Left cardiac atrium (tissue), 4 donors: ENCODE data around the gene PLGRKT. TPM values are rescaled to one million over a fixed set of nuclear protein-coding genes. Genes with fewer than 3 reads are reported as not detected.
"Not testable (repeated sequence)": the region's sequence is repeated elsewhere in the genome, so short reads cannot be mapped to it uniquely, and the experiment has no call there.

Experiments used
- ATAC-seq, 2 donors: fragments of 200-7000 bp; cut with Tn5 transposase; one replicate each; pipeline ENCODE4 v1.9.1; 2020; ENCODE audit warnings: mild to moderate bottlenecking in 2 of 2, moderate library complexity in 2 of 2
- DNase-seq: peaks from one replicate; pipeline ENCODE4 v3.0.0-alpha.2; 2020
- intact Hi-C, 2 donors: fragments of 100-400 bp; cut with DNase I; formaldehyde crosslinking; loops; one replicate each; pipeline versions ENCODE4 v1.14.1 to v1.15.1; 2022 to 2023
- total RNA-seq, 2 donors: library from RNA; stranded (reverse); fragmentation: NEBNext Ultra II Directional; extraction: Animal tissue kit (Norgen Biotek cat#: 25700); gene quantifications; one replicate each; pipeline ENCODE4 v1.2.1, GENCODE V29; 2021
- donor health status: DM: no; HTN: yes; CAD: no.
- donor health status: DM: no; HTN: yes; CAD: no; lungs with severe emphysema.
- donor health status: DM: yes; HTN: yes; CAD: no.
- donor health status: Dilated cardiomyopathy.

Gene PLGRKT
- total RNA-seq, 2 donors from 2014 or later: 31.9 to 37.1 TPM

DNA sequence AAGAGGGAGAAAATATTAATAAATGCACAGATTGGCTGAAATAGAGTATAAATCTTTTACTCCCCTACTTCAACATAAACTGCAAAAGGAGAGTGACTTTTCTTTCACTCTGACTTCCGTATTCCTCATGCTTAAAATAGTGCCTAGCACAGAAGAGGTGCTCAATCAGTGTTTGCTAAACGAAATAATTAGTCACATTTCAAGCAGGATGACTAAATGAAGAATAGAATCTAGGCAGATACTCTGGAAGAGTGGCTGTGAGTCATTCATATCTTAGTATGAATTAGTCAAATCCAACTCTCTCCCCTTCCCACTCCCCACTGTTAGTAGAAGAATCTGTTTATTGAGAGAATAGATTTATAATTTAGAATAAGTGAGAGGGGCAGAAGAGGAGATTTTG lies 17.5 kb upstream of the PLGRKT start:
- intact Hi-C loops: no loop called here
- ATAC-seq: peak in 1 of 2 donors; percentile 60
- DNase-seq: no peak

DNA sequence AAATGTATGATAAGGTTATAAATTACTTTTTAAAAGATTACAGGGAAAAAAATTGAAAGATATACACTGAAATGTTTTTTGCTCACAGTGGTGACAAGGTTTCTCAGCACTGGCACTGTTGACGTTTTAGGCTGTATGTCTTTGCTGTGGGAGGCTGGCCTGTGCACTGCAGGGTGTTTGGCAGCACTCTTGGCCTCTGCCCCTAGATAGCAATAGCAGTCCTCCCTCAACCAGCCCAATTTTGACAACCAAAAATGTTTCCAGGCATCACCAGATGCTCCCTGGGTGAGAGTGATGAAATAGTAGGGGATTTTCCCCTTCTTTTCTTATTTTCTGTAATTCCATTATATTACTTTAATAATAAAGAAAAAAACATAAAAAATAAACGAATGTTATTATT lies 15.9 kb upstream of the PLGRKT start:
- intact Hi-C loops: loop anchor here (5.0 kb wide), 2 partner anchors 49 to 139 kb away; no protein-coding TSS in a partner anchor
- ATAC-seq: peak in 1 of 2 donors; percentile 43
- DNase-seq: peak; percentile 25

GRCh38 chr9:5453004-5453403 lies 15.3 kb upstream of the PLGRKT start:
- DNase-seq: no peak
- no peak for ATAC-seq
- intact Hi-C loops: loop anchor here (5.0 kb wide), 2 partner anchors 49 to 139 kb away; no protein-coding TSS in a partner anchor

DNA sequence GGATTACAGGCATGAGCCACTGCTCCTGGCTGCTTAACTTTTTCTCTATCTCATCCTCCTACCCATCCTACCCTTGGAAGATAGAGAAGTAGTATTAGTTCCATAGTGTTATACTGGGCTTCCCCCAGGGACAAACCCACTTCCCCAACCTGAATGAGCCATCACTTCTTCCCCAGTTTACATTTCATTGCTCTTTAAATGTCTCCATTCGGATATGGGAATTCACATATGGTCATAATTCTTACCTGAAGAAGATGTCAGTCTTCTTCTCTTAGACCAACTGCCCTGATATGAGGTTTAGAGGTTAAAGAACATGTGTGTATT lies 14.5 kb upstream of the PLGRKT start:
- DNase-seq: no peak
- ATAC-seq: no peak
- intact Hi-C loops: loop anchor here (5.0 kb wide), 2 partner anchors 50 to 140 kb away; no protein-coding TSS in a partner anchor

GRCh38 chr9:5450359-5451091 lies 12.8 kb upstream of the PLGRKT start, which contains the start of gene CD274:
CD274 (plus strand) TSS chr9:5450542; CDS start chr9:5456114, 5,572 bp downstream.
- ATAC-seq (peak; percentile 99), DNase-seq (peak; percentile 94)
- intact Hi-C loops: loop anchor here (2.0 to 5.0 kb wide), 3 partner anchors 52 to 142 kb away; no protein-coding TSS in a partner anchor

DNA sequence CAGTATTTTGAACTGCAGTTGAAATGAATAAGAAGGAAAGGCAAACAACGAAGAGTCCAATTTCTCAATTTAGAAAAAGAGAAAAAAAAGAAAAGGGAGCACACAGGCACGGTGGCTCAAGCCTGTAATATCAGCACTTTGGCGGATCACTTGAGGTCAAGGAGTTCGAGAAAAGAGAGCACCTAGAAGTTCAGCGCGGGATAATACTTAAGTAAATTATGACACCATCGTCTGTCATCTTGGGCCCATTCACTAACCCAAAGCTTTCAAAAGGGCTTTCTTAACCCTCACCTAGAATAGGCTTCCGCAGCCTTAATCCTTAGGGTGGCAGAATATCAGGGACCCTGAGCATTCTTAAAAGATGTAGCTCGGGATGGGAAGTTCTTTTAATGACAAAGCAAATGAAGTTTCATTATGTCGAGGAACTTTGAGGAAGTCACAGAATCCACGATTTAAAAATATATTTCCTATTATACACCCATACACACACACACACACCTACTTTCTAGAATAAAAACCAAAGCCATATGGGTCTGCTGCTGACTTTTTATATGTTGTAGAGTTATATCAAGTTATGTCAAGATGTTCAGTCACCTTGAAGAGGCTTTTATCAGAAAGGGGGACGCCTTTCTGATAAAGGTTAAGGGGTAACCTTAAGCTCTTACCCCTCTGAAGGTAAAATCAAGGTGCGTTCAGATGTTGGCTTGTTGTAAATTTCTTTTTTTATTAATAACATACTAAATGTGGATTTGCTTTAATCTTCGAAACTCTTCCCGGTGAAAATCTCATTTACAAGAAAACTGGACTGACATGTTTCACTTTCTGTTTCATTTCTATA lies 12.0 kb upstream of the PLGRKT start:
- ATAC-seq (no peak), DNase-seq (no peak)
- intact Hi-C loops: loop anchor here (2.0 to 5.0 kb wide), 3 partner anchors 53 to 143 kb away; no protein-coding TSS in a partner anchor

GRCh38 chr9:5448461-5449435 lies 11.0 kb upstream of the PLGRKT start:
- ATAC-seq (no peak), DNase-seq (no peak)
- intact Hi-C loops: no loop called here

DNA sequence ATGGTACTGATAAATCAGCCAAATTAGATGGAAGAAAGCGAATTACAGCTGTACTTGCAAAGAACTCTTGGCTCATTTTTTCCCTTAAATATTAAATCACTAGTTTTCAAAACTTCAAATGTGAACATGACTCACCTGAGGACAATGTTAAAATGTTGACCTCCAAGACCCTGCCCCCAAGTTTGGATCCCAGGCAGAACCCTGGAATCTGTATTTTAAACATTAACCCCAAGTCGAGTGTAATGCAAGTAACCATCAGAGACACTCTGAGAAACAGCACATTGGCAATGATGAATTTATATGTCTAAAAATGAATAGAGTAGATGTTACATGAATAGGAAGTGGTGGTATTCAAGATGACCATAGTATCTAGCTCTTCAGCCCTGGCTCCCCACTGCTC lies 10.3 kb upstream of the PLGRKT start:
- ATAC-seq: no peak
- intact Hi-C loops: no loop called here
- no peak for DNase-seq

DNA sequence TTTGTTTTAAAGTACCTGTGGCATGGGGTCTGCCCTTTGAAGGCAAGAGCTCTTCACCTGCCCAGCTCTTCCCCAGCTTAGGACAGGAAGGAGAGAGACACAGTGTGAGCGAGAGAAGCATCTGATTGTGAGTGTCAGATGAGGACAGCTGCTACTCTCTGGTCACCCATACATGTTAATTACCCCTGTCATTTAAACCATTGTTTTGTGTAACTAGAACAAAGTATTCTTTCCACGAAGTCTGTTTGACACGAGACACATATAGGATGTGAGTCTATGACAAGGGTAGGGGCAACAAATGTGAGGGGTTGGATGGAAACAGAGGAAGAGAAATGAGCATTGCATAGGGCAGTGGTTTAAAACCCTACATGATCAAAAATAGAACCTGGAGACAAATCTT lies 9.6 kb upstream of the PLGRKT start:
- intact Hi-C loops: no loop called here
- ATAC-seq (no peak), DNase-seq (no peak)

GRCh38 chr9:5446451-5447236 lies 8.9 kb upstream of the PLGRKT start:
- DNase-seq (no peak), ATAC-seq (no peak)
- intact Hi-C loops: no loop called here

DNA sequence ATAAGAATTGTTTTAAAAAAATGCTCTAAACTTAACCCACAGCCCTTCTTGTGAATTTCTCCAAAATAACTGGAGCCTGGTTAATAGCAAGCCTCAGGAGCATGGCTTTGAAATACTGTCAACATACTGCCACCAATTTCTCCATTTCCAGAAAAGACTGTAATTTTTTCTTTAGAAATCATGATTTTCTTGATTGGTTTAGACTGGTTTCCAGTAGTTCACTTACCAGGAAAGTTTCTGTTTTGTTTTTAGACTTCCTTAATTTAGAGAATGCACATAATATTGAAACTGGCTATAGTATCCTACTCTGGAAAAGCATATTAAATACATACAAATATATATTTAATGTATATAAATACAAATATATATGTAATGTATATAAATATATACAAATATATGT lies 8.2 kb upstream of the PLGRKT start:
- intact Hi-C loops: no loop called here
- DNase-seq (no peak), ATAC-seq (no peak)

DNA sequence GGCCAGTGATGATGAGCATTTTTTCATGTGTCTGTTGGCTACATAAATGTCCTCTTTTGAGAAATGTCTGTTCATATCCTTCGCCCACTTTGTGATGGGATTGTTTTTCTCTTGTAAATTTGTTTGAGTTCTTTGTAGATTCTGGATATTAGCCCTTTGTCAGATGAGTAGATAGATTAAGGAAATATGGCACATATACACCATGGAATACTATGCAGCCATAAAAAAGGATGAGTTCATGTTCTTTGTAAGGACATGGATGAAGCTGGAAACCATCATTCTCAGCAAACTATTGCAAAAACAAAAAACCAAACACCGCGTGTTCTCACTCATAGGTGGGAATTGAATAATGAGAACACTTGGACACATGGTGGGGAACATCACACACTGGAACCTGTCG lies 7.4 kb upstream of the PLGRKT start:
- intact Hi-C loops, DNase-seq: not testable (repeated sequence)

DNA sequence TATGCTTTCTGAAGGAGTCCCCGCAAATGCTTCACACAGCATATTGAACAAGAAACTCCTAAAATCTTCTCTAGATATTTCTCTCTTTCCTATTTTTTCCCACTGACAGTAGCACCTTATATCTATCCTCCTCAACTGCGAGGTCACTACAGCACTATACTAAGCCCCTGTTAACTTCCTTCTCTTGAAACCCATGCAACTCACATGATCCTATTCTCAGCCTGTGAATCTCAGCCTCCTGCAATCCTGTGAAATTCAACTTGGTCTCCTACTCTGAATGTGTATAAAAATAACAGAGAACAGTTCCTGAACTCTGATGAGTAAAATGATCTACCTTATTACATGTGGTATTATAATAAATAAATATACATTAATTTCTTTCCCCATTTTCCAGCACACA lies 6.1 kb upstream of the PLGRKT start:
- ATAC-seq: no peak
- DNase-seq: no peak
- intact Hi-C loops: no loop called here

More for the DNA sequence above, 7.4 kb upstream of the PLGRKT start:
- ATAC-seq: not testable (repeated sequence)

- DNase-seq: no peak
- no peak for ATAC-seq
- intact Hi-C loops: no loop called here
Observed at GRCh38 chr9:5442400-5443011, 4.8 kb upstream of the PLGRKT start.

DNA sequence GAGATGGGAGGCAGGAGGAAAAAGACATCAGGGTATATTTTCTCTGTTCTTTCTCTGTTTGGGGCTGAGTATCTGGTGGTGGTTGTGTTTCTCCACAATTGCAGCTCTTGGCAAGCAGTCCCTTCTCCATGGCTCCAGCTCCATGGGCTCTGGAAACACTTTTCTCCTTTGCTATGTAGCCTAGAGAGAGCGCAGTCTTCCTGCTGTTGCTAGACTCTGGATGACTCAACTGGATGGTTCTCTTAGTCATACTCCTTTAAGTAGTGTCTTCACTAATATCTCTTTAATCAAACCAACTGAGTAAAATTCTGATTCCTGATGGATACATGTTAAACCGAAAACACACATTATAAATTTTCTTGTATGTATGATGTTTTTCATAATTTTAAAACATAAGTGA lies 3.3 kb upstream of the PLGRKT start:
- no peak for ATAC-seq

DNA sequence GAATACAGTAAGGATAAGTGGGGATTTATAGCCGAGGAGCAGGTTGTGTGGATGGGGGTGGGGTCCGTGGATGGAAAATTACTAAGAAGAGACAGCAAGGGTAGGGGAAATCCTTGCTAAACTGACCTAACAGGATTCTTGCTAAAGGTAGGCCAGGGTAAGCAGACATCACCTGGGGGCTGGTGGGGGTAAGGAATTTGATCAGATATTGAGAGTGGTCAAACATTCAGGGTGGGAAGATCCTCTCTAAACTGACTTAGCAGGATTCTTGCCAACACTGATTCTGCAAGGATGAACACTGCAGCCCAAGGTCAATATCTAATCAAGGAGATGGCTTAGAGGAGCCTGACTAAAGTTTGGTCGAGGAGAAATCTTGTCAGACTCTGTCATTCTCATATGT lies 2.7 kb upstream of the PLGRKT start:
- intact Hi-C loops: no loop called here
- no peak for ATAC-seq
- DNase-seq: no peak

More for the DNA sequence above, 3.3 kb upstream of the PLGRKT start:
- intact Hi-C loops: no loop called here
- no peak for DNase-seq

DNA sequence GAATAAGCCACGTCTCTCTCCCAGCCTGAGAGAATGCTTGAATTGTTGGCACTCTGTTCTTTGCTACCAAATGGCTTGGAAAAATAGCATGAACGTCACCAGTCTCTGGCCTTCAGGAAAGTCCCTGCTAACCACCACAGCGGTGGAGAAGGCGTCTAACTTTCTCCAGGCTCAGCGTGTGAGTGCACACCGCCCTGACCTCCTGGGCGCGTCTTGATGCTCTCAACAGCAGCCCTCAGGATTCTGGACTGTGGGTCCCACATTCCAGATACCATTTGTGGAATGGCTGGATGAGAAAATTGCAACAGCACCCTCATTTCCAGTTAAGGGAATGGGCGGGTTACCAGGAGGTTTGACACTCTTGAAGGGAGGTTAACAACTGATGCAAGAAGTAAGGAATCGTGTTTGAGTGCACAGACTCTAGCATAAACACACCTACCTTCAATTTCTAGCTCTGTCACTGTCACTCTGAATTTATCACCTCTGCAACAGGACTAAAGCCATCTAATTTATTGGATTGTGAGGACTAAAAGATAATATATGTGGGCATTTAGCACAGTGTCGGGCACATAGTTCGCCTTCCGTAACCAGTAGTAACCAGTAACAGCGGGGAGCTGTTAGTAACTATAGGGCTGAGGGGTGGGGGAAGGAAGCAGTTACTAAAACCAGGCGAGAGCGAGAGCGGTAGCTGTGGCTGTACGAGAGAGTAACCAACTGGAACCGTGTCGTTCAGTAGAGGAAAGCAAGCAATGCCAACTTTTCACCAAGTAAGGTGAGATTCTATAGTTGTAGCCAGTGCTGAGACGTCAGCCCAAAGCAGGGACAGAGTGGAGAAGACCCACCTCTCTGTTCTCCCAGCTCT lies 807 bp upstream of the PLGRKT start:
- DNase-seq: no peak
- intact Hi-C loops: loop anchor here in 1 of 2 donors (5.0 kb wide), 1 partner anchor 251 kb away; the partner anchor contains the start of gene INSL6
- peak in 1 of 2 donors; percentile 5 for ATAC-seq
